Activated CD4-positive, alpha-beta memory T cell treated with anti-CD3 and anti-CD28 coated beads for 36 hours (primary cell): Measurements from ENCODE around the gene MARK2. TPM values are rescaled to one million over a fixed set of nuclear protein-coding genes. Genes with fewer than 3 reads are reported as not detected.

ENCODE experiments used
- CTCF ChIA-PET: fragments of 350-600 bp; sonication (Branson Sonifier 250); formaldehyde crosslinking; loops from one replicate; lab custom pipeline; 2021; ENCODE audit warnings: antibody characterized with exemption, inconsistent platforms; lab: Charles Lee
- POLR2A ChIA-PET: fragments of 350-600 bp; sonication (Branson Sonifier 250); formaldehyde crosslinking; loops from one replicate; lab custom pipeline; 2021; ENCODE audit warnings: antibody characterized with exemption; lab: Charles Lee
- DNase-seq: peaks from one replicate; pipeline ENCODE4 v3.0.0-alpha.2; 2020
- H3K27ac Mint-ChIP-seq: one replicate; pipeline ENCODE4 v1.8.0; 2021; ENCODE audit warnings: mixed read lengths
- H3K27me3 Mint-ChIP-seq: one replicate; pipeline ENCODE4 v1.8.0; 2021; ENCODE audit warnings: mixed read lengths
- H3K36me3 Mint-ChIP-seq: one replicate; pipeline ENCODE4 v1.8.0; 2021; ENCODE audit warnings: mixed read lengths
- H3K4me1 Mint-ChIP-seq: one replicate; pipeline ENCODE4 v1.8.0; 2021; ENCODE audit warnings: low read depth, mixed read lengths
- H3K4me3 Mint-ChIP-seq: one replicate; pipeline ENCODE4 v1.8.0; 2021; ENCODE audit warnings: mild to moderate bottlenecking, mixed read lengths
- H3K9me3 Mint-ChIP-seq: one replicate; pipeline ENCODE4 v1.8.0; 2021; ENCODE audit warnings: mixed read lengths
- intact Hi-C: fragments of 100-400 bp; cut with micrococcal nuclease; formaldehyde crosslinking; loops from one replicate; pipeline ENCODE4 v1.15.1; 2023
- total RNA-seq, 2 experiments: library from RNA; stranded (reverse); gene quantifications; one replicate each; pipeline ENCODE4 v1.2.3, GENCODE V29; 2021

MARK2 gene
- total RNA-seq, 2 experiments from 2014 or later = 20.0 to 29.0 TPM

- Mint-ChIP-seq H3K9me3 (no peaks in the 10 kb centered on the region), H3K4me1 (no peaks in the 10 kb centered on the region), H3K27me3 (no peaks in the 10 kb centered on the region), H3K4me3 (no peak overlapping the region), H3K36me3 (peaks cover 35% of the 10 kb centered on the region), H3K27ac (no peak overlapping the region)
- POLR2A ChIA-PET = no interaction called here
- intact Hi-C loops = no loop called here
- CTCF ChIA-PET = interaction anchor here (0.5 to 3.2 kb wide), 2 partner anchors 67 to 279 kb away, joined by 3 to 64 read pairs; partner anchors contain the start of gene MARK2
- DNase-seq = no peak
Observed at GRCh38 chr11:63905179-63905578, 66.3 kb downstream of the MARK2 start.

DNA sequence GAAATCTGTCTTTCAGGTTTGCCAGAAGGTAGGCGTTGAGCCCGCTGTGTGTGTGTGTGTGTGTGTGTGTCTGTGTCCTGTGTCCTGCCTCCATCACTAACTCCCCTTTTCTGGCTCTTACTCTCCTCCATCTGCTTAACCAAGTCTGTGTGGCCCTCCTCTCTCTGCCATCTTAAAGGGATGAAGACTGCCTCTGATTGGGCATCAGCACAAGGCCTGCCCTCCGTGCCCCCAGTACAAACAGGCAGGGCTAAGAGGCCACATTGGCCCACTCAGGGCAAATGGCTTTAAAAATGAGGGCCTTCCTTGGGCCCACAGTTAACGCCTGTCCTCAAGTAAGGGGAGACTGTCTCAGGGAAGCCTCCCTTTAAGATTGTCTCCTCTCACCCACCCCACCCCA is 67.2 kb downstream of the MARK2 start:
- DNase-seq = no peak
- Mint-ChIP-seq H3K27ac (no peak overlapping the region), H3K27me3 (no peaks in the 10 kb centered on the region), H3K9me3 (no peaks in the 10 kb centered on the region), H3K4me3 (no peak overlapping the region), H3K4me1 (no peaks in the 10 kb centered on the region), H3K36me3 (peaks cover 28% of the 10 kb centered on the region)
- ChIA-PET POLR2A (interaction anchor here (0.5 to 0.7 kb wide), 2 partner anchors 20 to 69 kb away, joined by 3 to 4 read pairs; no protein-coding TSS in a partner anchor), CTCF (interaction anchor here (0.7 to 3.2 kb wide), 10 partner anchors 9 to 247 kb away, joined by 3 to 64 read pairs (median 5); partner anchors contain the start of genes MARK2, RCOR2 and ZFTA)
- intact Hi-C loops = loop anchor here (1.0 kb wide), 1 partner anchor 69 kb away; no protein-coding TSS in a partner anchor

- DNase-seq = peak; percentile 63
- no peaks in the 10 kb centered on the region for H3K27me3 Mint-ChIP-seq
- POLR2A ChIA-PET = interaction anchor here (0.5 to 0.7 kb wide), 2 partner anchors 19 to 69 kb away, joined by 3 to 4 read pairs; no protein-coding TSS in a partner anchor
- no peaks in the 10 kb centered on the region for H3K9me3 Mint-ChIP-seq
- no peak overlapping the region for H3K27ac Mint-ChIP-seq
- CTCF ChIA-PET = interaction anchor here (0.7 to 3.2 kb wide), 11 partner anchors 9 to 246 kb away, joined by 3 to 64 read pairs (median 4); partner anchors contain the start of genes MARK2, RCOR2 and ZFTA
- H3K4me1 Mint-ChIP-seq = no peaks in the 10 kb centered on the region
- intact Hi-C loops = loop anchor here (1.0 kb wide), 1 partner anchor 69 kb away; no protein-coding TSS in a partner anchor
- peaks cover 25% of the 10 kb centered on the region for H3K36me3 Mint-ChIP-seq
- no peak overlapping the region for H3K4me3 Mint-ChIP-seq
Observed at GRCh38 chr11:63906585-63906984, 67.7 kb downstream of the MARK2 start.

DNA sequence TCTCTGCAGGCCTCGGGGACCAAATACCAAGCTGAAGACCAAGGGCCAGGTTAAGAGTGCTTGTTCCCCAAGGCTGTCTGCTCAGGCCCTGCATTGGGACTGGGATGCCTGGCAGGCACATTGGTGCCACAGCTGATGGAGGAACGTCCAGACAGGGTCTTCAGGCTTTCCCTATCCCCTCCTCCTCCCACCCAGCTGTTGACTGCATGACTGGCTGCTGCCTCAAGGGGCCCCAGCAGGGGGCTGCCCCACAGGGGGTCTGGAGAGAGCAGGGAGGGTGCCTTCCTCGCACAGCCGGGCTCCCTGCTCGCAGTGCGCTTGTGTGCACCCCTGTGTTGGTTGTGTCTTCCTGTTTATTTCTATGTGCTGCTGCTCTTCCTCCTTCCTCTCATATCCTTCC is 68.2 kb downstream of the MARK2 start:
- ChIA-PET CTCF (interaction anchor here (1.1 to 3.2 kb wide), 9 partner anchors 10 to 139 kb away, joined by 3 to 64 read pairs (median 6); partner anchors contain the start of genes MARK2, RCOR2 and ZFTA), POLR2A (no interaction called here)
- Mint-ChIP-seq H3K4me1 (no peaks in the 10 kb centered on the region), H3K4me3 (no peak overlapping the region), H3K36me3 (peaks cover 22% of the 10 kb centered on the region), H3K27me3 (no peaks in the 10 kb centered on the region), H3K9me3 (no peaks in the 10 kb centered on the region), H3K27ac (no peak overlapping the region)
- intact Hi-C loops = no loop called here
- no peak for DNase-seq

DNA sequence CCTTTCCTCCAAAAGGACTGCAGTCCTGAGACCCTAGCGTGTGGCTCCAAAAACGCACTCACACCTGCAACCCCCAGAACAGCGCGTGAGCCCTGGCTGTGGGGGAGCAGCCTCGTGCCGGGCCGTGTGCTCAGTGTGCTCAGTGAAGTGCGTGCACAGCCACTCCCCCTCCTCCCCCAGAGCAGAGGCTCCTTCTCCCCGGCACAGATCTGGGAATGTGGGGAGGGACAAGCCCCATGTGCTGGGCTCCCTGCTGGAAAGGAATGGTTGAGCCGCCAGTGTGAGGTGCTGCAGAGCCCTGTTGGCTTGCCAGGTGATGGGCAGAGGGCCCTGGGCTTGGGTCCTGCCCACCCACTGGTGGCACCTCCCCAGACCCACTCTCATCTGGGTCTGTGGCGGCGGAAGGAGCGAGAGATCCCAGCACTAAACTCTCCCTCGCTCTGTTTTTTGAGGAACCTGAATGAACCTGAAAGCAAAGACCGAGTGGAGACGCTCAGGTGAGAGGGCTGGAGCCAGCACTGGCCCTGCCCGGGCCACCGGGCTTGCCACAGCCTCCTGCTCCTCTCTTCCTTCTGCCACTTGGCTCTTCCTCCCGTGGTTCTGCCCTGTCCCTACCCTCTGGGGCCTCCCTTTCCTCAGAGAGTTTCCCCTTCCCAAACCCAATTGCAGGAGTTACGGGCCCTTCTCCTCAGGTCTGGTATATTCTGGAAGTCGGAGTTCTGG is 69.1 kb downstream of the MARK2 start:
- CTCF ChIA-PET = interaction anchor here (1.9 to 3.2 kb wide), 2 partner anchors 37 to 70 kb away, joined by 16 to 64 read pairs; partner anchors contain the start of gene MARK2
- intact Hi-C loops = no loop called here
- Mint-ChIP-seq H3K27me3 (no peaks in the 10 kb centered on the region), H3K4me1 (no peaks in the 10 kb centered on the region), H3K4me3 (no peak overlapping the region), H3K36me3 (peaks cover 21% of the 10 kb centered on the region), H3K27ac (no peak overlapping the region), H3K9me3 (no peaks in the 10 kb centered on the region)
- POLR2A ChIA-PET = no interaction called here
- no peak for DNase-seq

- no peak for DNase-seq
- Mint-ChIP-seq H3K9me3 (no peaks in the 10 kb centered on the region), H3K27ac (no peak overlapping the region), H3K27me3 (no peaks in the 10 kb centered on the region), H3K4me1 (no peaks in the 10 kb centered on the region), H3K4me3 (no peak overlapping the region), H3K36me3 (peaks cover 12% of the 10 kb centered on the region)
- ChIA-PET POLR2A (no interaction called here), CTCF (interaction anchor here (1.9 kb wide), 1 partner anchor 71 kb away, joined by 9 read pairs; no protein-coding TSS in a partner anchor)
- intact Hi-C loops = no loop called here
Observed at GRCh38 chr11:63908631-63909401, 69.9 kb downstream of the MARK2 start.

DNA sequence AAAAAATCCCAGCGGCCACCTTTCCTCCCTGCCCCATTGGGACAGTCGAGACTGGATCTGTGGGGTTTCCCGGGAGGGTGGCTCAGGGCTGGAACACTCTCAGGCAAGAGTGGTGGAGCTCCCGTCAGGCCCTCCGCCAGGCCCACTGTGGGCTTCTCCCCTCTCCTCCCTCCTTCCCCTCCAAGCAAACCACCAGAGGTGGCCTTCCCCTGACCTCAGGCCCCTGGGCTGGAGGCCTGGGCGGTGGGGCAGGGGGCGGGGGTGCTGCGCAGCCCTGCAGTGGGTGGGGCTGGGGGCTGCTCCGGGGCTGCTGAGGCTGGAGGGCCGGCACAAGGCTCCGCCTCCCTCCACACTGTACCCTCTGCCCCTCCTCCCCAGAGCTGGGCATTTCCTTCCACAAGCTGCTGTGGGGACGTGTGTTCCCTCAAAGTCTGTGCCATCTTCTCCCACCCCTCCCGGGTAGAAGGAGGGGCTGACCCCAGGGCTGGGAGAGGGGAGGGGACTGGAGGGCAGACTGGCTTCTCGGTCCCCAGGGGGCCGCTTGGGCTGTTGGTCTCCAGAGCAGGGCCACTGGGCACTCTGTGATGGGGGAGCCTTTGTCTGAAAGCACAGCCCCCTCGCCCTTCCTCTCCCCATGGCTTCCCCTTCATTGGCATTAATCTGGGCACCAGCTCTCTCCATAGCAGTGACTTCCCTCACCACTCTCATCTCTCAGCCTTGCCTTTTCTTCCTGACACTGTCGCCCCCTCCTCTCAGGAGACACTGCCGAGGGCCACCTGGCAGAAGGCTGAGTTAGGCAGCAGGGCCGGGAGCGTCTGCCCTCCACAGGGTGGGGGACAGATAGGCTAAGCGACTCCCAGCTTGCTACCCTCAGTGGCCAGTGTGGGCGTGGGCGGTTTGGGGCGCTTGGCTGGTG is 70.9 kb downstream of the MARK2 start:
- H3K9me3 Mint-ChIP-seq = no peaks in the 10 kb centered on the region
- DNase-seq = no peak
- H3K4me1 Mint-ChIP-seq = no peaks in the 10 kb centered on the region
- H3K36me3 Mint-ChIP-seq = peaks cover 7% of the 10 kb centered on the region
- no peak overlapping the region for H3K27ac Mint-ChIP-seq
- H3K27me3 Mint-ChIP-seq = no peaks in the 10 kb centered on the region
- intact Hi-C loops = no loop called here
- CTCF ChIA-PET = interaction anchor here (1.9 kb wide), 1 partner anchor 73 kb away, joined by 9 read pairs; no protein-coding TSS in a partner anchor
- H3K4me3 Mint-ChIP-seq = no peak overlapping the region
- POLR2A ChIA-PET = no interaction called here

GRCh38 chr11:63910675-63911074 is 71.8 kb downstream of the MARK2 start:
- H3K36me3 Mint-ChIP-seq = peaks cover 7% of the 10 kb centered on the region
- H3K27me3 Mint-ChIP-seq = no peaks in the 10 kb centered on the region
- no peak overlapping the region for H3K27ac Mint-ChIP-seq
- no peak overlapping the region for H3K4me3 Mint-ChIP-seq
- H3K4me1 Mint-ChIP-seq = peaks cover 2% of the 10 kb centered on the region
- ChIA-PET CTCF (interaction anchor here (1.0 kb wide), 1 partner anchor 73 kb away, joined by 5 read pairs; no protein-coding TSS in a partner anchor), POLR2A (no interaction called here)
- no peak for DNase-seq
- no peaks in the 10 kb centered on the region for H3K9me3 Mint-ChIP-seq
- intact Hi-C loops = no loop called here

- Mint-ChIP-seq H3K9me3 (no peaks in the 10 kb centered on the region), H3K27ac (no peak overlapping the region), H3K4me1 (peaks cover 5% of the 10 kb centered on the region), H3K4me3 (no peak overlapping the region), H3K27me3 (no peaks in the 10 kb centered on the region), H3K36me3 (peaks cover 5% of the 10 kb centered on the region)
- ChIA-PET POLR2A (no interaction called here), CTCF (interaction anchor here (1.0 kb wide), 1 partner anchor 74 kb away, joined by 5 read pairs; no protein-coding TSS in a partner anchor)
- DNase-seq = no peak
- intact Hi-C loops = no loop called here
Observed at GRCh38 chr11:63911440-63911839, 72.5 kb downstream of the MARK2 start.

- H3K27me3 Mint-ChIP-seq = no peaks in the 10 kb centered on the region
- no peak overlapping the region for H3K4me3 Mint-ChIP-seq
- ChIA-PET CTCF (no interaction called here), POLR2A (no interaction called here)
- H3K9me3 Mint-ChIP-seq = no peaks in the 10 kb centered on the region
- peaks cover 6% of the 10 kb centered on the region for H3K4me1 Mint-ChIP-seq
- no peak for DNase-seq
- H3K27ac Mint-ChIP-seq = no peak overlapping the region
- H3K36me3 Mint-ChIP-seq = peaks cover 4% of the 10 kb centered on the region
- intact Hi-C loops = no loop called here
Observed at GRCh38 chr11:63911876-63912275, 73.0 kb downstream of the MARK2 start.

DNA sequence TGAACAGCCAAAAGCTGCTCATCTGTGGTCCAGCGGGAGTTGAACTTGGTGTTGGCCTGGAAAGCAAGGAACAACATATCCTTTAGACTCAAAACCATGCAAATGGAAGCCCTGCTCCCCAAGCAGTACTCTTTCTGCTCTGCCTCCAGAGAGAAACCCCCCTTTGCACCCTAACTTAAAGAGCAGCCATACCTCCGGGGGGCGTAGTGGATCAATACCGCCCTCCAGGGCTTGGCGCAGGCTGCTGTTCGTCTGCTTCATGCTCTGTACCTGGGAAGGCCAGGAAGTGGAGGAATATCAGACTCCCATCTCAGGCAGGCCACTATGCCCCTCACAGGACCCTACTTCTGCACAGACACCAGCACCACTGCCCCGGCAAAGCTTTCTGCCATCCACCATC is 73.8 kb downstream of the MARK2 start:
- DNase-seq = no peak
- Mint-ChIP-seq H3K4me3 (no peak overlapping the region), H3K9me3 (no peaks in the 10 kb centered on the region), H3K27me3 (no peaks in the 10 kb centered on the region), H3K27ac (no peak overlapping the region), H3K4me1 (peaks cover 9% of the 10 kb centered on the region), H3K36me3 (peaks cover 2% of the 10 kb centered on the region)
- ChIA-PET POLR2A (no interaction called here), CTCF (no interaction called here)
- intact Hi-C loops = no loop called here
